HUDEP-2 (cell line): ENCODE results near the gene FADS1.
A peak's percentile ranks its signal among the peaks of the same experiment; 100 is the strongest.

Experiments
- DNase-seq, 76 experiments: peaks; one replicate each; lab custom pipeline; 2025; ENCODE audit not compliant: unreplicated experiment in 76 of 76; lab: John Stamatoyannopoulos, UW

The FADS1 gene

DNA sequence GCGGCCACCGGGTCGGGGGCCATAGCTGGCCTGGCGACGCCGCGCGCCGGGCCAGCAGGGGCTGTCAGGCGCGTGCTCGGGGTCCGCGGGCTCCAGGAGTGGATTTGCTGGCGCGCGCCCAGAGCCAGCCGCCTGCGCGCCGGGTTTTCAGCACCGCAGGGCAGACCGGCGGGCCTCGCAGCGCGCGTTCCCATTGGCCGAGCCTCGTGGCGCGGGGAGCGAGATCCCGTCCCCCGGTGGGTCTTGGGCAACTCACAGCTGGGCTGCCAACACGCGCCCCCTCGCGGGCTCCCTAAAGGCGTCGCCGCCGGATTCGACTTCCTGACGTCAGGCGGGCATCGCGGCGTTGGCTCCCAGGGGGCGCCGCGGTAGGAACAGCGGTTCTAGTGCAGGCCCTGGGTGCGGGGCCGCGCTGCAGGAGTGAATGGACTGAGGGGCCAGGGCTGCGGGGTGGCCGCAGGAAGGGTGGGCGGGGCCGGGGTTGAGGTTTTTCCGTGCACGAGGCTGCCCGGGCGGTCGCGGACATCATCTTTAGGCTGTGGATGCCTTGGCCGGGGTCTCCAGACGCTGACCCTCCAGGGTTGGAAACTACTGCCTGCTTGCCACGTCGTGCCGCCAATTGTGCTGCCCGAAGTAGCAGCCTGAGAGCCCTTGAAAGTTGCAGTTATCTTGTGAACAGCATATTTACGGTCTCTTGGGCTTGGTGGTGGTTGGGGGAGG is at the start of gene FADS1:
Gene FADS1 (minus strand): TSS at position 268 of the 720 bp plus-strand sequence. CDS start 74 bp downstream, at position 194.
- peak in 73 of 76 experiments; percentile 49 to 93 (median 88) for DNase-seq

DNA sequence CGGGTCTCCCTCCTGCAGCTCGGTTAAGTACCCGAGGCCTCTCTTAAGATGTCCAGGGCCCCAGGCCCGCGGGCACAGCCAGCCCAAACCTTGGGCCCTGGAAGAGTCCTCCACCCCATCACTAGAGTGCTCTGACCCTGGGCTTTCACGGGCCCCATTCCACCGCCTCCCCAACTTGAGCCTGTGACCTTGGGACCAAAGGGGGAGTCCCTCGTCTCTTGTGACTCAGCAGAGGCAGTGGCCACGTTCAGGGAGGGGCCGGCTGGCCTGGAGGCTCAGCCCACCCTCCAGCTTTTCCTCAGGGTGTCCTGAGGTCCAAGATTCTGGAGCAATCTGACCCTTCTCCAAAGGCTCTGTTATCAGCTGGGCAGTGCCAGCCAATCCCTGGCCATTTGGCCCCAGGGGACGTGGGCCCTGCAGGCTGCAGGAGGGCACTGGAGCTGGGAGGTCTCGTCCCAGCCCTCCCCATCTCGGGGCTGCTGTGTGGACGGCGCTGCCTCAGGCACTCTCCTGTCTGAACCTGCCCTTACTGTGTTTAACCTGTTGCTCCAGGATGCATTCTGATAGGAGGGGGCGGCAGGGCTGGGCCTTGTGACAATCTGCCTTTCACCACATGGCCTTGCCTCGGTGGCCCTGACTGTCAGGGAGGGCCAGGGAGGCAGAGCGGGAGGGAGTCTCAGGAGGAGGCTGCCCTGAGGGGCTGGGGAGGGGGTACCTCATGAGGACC is 49.6 kb upstream of the FADS1 start:
- DNase-seq: peak in 1 of 76 experiments; percentile 14

DNA sequence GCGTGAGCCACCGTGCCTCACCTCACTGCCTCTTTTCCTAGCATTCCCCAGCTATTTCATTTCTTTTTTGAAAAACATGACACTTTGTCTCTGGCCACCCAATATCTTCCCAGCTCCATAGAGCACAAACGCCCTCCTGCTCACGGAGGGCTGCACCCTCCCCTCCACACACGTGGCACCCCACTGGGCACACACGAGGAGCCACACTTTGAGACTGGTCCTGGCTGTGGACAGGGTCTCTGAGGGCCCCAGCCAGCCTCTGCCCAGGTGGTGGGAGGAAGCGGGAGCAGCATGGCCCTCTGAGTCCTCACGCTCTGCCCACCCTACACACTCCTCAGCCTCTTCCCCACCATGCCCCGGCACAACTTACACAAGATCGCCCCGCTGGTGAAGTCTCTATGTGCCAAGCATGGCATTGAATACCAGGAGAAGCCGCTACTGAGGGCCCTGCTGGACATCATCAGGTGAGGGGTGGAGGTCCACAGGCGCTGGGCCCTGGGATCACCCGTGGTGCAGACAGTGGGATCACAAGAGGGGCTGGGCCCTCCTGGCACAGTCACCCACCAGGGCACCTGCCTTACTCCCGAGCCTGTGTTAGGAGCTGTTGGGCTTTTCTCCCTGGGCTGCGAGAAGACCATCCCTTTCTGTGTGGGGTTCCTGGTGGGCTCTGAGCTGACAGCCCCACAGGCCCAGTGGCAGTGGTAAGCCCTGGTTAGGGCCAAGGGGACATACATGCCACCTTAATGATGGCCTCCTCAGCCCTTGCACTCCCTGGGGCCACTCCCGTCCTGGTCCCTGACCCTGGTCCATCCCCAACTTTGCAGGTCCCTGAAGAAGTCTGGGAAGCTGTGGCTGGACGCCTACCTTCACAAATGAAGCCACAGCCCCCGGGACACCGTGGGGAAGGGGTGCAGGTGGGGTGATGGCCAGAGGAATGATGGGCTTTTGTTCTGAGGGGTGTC is 48.3 kb upstream of the FADS1 start:
- DNase-seq: no peak

DNA sequence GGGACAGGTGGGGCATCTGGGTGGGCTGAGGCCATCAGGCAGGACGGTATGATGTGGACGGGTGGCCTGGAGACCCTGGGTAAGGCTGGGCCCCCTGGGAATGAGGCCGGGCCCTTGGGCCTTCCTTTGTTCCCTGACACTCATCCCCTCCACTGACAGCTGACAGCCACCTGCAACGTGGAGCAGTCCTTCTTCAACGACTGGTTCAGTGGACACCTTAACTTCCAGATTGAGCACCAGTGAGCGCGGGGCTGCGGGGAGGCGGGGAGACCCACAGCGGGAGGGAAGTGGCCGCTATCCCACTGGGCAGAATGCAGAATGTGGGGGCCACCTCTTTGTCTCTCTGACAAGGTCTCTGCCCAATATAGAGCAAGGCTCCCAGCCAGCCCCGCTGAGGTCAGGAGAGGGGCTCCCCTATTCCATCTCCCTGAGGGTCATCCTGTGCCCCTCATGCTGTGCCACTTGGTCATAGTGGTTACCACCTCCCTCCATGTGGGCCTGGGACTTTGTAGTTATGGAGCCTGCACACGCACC is 46.8 kb upstream of the FADS1 start:
- DNase-seq: no peak

DNA sequence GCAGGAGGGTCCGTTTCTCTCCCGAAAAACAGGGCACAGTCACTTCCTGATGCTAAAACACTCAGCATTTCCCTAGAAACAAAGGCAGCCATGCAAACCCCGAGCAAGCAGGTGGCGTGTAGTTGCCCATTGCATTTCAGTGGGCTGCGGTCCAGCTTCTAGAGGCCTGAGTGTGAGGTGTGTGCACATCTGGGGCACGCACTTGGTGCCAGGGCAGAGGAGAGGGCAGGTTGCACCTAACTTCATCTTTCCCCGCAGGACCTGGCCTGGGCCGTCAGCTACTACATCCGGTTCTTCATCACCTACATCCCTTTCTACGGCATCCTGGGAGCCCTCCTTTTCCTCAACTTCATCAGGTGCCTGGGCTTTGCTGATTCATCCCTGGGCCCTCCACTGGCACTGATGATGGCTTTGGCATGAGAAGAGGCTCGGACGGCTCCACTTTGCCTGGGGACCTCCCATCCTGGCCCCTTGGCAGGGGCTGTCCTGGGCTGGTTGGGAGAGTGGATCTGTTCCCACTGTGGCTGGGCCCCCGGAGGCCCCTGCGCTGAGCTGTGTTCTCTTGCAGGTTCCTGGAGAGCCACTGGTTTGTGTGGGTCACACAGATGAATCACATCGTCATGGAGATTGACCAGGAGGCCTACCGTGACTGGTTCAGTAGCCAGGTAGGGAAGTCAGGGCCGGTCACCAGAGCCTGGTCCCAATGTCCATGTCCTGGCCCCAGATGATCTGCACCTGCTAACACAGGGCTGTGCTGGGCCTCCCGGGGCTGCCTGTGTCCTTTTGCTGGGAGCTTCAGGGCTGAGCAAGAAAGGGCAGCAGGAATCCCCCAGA is 46.1 kb upstream of the FADS1 start:
- no peak for DNase-seq

DNA sequence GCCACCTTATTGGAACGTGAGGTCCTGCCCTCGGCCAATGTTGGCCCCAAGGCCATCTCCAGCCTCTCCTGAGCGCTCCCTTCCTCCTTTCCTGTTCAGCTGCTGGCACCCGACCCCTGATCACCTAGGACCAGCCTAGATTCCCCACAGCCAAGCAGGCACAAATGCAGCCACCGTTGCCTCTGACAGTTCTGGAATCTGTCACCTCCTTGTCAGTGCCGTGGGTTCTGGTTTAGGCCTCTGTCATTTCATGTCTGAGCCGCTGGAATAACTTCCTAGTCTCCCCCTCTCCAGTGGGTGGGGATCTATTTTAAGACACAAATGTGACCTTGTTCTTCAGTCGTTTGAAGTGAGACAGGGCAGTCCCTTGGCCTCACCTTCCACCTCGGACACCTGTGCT is 44.8 kb upstream of the FADS1 start:
- DNase-seq: no peak

DNA sequence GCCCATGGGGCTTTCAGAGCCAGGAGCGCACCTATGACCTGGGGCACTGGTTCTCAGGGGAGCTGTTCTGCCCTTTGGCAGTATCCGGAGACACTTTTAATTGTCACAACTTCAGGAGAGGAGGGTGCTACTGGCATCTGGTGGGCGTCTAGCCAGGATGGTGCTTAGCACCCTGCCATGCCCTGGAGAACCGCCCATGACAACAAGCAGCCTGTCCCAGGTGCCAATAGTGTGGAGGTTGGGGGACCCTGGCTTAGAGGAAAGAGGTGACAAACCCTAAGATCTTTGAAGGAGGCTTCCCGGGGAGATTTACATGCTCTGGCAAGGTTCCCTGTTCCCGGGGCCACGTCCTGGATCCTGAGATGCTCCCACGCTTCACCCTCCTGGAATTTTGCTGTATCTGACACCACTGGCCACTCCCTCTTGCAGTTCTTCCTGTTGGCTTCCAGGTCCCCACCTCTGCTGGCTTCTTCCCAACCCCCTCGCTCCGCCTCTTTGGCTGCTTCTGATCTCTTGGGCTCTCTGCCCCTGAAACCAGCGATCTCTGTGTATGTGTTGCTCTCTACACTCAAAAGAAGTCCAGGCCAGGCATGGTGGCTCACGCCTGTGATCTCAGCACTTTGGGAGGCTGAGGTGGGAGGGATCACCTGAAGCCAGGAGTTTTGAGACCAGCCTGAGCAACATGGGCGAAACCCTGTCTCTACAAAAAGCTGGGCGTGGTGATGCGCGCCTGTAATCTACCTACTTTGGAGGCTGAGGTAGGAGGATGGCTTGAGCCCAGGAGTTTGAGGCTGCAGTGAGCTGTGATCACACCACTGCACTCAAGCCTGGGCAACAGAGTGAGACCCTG is 43.5 kb upstream of the FADS1 start:
- peak in 20 of 76 experiments; percentile 2 to 38 (median 20) for DNase-seq

DNA sequence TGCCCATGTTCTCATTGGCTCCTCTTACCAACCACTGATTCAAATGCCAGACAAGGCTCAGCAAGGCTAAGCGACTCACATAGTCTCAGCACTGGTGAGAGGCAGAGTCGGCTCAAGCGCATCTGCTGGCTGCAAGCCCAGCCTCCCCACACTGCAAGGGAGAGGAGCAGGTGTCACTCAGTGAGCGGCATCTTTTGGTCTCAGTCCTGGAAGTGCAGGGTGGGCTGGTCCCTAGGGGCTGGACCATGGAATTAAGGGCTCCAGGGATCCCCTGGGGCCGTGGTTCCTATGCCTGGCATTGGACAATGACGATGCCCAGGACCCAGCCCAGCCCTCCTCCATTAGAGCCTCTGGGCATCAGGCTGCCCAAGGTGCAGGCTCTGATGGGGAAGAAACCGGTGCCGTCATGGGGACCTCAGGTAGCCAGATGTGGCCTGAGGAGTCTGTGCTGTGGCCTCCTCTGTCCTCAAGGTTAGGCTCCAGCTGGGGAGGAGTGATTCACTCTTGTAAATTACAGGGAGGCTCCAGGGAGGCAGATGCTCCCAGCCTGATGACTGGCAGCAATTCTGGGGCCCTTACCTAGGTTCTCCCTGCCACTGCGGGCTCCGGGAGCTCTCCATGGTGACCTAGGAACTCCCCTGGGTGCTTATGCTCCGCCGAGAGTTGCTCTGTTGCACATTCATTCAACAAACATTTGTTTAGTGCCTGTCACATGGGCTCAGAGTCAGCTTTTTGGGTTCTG is 39.3 kb upstream of the FADS1 start:
- peak in 8 of 76 experiments; percentile 13 to 49 (median 28) for DNase-seq

DNA sequence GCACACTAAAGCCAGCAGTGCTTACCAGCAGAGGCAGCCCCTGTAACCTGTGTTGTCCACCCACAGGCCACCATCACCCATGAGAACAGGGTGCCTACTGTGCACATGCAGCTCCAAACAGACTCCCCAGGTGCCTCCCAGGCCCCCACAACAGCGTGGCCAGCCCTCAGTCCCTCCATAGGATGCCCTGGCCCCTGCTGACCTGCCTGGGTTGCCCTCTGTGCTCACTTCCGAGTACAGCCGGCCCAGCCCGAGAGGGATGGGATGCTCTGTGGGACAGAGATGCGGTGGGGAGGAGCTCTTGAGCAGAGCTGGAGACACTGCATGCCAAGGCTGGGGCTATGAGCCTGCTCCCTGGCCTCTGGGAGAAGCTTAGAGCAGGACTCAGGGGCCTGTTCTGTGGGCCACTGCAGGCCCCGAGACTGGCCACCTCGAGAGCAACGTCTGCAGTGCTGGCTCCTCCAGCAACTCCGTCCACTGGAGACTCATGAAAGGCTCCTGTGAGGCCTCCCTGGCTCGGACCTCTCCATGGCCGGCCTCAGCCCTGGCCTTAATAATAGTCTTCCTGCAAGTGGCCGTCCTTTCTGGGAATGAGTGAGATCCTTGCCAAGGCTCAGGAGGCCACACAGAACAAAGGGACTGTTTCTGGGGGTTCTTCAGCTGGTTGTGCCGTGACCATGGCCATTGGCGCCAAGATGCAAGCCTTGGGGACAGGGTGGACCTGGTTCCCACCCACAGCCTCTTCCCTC is 38.3 kb upstream of the FADS1 start:
- DNase-seq: no peak

DNA sequence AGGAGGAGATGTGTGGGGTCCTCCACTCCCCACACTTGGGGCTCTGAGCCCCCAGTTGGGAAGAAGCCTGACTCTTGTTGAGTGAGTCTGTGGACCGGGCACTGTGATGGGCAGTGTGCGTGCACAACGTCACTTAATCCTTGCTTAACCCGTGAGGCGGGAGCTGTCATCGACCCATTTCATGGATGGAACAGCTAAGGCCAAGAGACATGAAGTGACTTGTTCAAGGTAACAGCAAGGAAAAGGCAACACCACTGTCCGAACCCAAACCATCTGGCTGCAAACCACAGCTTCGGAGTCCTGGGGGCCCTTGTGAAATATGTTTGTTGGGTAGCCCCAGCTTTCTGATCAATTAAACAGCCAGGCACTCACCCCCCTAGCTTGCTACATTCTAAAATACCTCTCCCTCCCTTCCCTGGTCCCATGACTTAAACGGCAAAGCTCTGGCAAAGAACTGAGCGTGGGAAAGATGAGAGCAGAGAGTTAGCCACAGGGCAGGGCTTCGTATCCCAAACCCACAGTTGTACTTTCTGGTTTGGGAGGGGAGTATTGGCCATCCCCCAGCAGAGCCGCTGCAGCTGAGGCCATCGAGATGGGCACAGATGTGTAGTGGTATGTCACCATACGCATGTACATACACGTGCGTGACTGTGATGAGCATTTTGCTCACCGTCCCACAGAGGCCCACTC is 37.5 kb upstream of the FADS1 start:
- DNase-seq: no peak

DNA sequence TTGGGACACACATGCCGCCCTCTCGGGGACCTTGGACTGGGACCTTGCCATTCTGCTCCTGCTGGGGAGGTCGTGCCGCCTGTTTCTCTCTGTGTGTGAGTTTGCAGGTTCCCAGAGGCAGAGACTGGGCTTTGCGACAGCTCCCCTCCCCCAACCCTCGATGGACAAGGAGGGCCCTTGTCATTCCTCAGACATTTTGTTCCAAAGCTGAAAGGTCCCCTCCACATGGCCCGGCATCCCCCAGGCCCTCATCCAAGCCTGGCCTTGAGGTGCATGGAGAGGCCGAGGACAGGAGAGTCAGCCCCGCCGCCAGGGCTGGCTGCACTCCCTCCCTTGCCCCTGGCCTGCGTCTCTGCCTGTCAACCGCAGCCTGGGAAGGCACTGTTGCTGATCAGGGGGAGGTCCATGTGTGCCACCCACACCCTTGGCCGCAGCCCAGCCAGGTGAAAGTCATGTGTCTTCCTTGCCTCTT is 36.9 kb upstream of the FADS1 start:
- DNase-seq: no peak

DNA sequence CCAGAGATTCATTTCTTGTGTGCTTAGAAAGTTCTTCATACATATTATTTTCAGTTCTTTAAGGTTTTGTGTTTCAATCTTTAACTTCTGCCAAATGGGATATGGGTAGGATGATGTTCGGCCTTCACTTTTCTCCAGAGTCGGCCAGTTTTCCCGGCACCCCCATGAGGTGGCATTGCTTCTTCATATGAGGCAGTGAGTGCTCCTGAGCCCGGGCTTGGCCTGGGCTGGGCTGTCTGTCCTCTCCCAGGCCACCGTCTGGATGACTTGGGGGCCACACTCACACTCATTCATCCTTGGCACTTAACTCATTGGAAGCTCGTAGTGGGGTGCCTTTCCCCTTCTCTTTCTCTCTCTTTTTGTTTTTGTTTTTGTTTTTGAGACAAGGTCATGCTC is 35.1 kb upstream of the FADS1 start:
- no peak for DNase-seq

DNA sequence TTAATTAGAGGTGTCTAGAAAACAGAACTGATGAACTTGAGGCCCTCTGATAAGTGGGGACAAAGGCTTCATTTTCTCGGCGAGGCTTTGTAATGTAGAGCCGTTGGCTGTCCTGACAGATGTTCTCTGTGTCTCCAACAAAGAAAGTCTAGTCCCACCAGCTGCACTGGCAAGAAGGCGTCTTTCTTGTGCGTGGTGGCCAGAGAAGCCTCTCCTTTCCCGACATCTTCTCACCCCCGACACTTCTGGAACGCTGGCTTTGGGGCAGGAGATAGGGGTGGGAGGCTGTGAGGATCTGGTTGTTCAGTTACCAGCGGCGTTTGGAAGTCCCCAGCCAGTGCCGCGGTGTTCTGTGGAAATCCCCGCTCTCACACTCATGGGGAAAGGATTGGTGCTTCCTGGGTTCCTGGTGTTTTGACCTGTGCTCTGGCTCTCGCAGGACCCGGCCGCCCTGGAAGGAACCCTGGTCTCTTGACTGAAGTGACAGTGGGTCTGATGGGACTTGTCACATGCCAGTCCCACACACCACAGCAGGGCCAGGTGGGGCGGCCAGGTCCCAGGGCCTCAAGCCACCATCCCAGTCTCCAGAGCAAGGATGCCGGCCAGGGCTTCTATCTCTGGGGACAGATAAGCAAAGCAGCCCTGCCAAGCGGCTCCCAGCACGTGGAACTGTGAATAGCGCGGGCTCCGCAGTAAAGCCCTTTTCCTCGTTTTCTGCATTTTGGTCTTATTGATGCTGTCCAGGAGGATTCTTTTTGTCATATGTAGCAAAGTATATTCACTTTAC is 34.5 kb upstream of the FADS1 start:
- DNase-seq: no peak

DNA sequence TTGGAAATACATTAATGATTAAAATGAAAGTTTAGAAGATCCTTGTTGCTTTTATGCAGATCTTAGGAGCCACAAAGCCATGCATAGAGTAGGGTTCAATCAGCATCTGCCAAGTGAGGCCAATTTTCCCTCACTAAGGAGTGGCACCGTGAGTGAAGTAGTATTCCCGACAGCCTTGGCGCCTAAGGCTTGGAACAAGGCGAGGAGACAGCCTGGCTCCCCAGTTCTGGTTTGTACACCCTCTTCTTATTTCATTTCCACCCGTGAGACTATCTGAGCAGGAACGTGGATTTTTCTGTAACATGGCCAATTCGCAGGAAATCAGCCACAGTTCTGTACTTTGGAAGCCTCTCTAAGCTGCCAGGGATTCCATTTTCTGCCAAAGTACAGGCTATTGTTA is 33.9 kb upstream of the FADS1 start:
- DNase-seq: no peak

DNA sequence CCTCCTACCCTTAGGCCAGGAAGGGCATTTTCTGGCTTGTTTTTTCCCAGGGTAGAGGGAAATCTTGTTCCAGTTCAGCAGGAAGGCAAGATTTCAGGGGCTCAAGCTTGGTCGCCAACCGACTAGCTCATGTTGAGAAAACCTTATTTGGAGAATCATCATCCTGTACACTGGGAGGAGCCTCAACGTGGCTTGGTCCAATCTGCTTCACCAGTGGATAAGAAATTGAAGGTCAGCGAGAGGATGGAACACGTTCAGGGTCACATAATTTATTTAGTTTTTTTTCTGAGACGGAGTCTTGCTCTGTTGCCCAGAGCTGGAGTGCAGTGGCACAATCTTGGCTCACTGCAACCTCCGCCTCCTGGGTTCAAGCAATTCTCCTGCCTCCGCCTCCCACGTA is 31.8 kb upstream of the FADS1 start:
- DNase-seq: no peak

DNA sequence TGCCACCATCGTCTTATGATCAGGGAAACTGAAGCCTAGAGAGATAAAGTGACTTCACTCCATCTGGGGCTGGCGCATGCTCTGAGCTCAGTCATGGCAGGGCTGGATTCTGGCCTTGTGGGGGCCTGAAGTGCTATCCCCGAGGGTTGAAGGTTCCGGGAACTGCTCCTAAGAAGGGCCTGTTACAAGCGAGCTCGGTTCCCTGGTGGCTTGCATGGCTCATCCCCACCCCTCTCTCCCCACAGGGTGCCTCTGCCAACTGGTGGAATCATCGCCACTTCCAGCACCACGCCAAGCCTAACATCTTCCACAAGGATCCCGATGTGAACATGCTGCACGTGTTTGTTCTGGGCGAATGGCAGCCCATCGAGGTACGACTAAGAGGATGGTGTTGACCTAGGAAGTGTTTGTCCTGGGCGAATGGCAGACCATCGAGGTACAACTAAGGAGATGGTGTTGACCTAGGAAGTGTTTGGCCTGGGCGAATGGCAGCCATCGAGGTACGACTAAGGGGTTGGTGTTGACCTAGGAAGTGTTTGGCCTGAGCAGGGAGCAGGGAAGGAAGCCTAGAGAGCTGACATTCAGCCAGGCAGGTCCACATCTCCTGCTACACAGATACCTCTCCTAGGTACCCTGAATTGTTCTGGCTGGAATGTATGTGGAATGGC is 31.2 kb upstream of the FADS1 start:
- DNase-seq: no peak
